IMR-90 (cell line): ENCODE results near the gene CAMK4. TPM values are rescaled to one million over a fixed set of nuclear protein-coding genes. Genes with fewer than 3 reads are reported as not detected.
"Not testable (repeated sequence)": the region's sequence is repeated elsewhere in the genome, so short reads cannot be mapped to it uniquely, and the experiment has no call there.

Experiments used
- ATAC-seq: fragments of 200-7000 bp; cut with Tn5 transposase; 2 replicates; pipeline ENCODE4 v1.9.1; 2020; ENCODE audit warnings: low read depth, mild to moderate bottlenecking, moderate library complexity
- BruUV-seq: library from RNA; stranded (reverse); fragments of 400-500 nt; replicated peaks from 2 replicates; lab custom pipeline; 2021; lab: Mats Ljungman, UMichigan
- CTCF ChIA-PET: fragments of 300-600 bp; formaldehyde crosslinking; extraction: SDS; loops from one replicate; lab custom pipeline; 2021; ENCODE audit warnings: antibody characterized with exemption; lab: Yijun Ruan, JAX
- POLR2A ChIA-PET: fragments of 300-600 bp; sonication (Branson Sonifier 250); formaldehyde crosslinking; loops from one replicate; lab custom pipeline; 2022; ENCODE audit warnings: antibody characterized with exemption; ENCODE audit not compliant: unreplicated experiment; lab: Charles Lee
- DNase-seq: peaks from one replicate; pipeline ENCODE4 v3.0.0; 2013
- H2AFZ ChIP-seq: replicated peaks from 2 replicates; pipeline ENCODE3; 2013; ENCODE audit warnings: low read length, mild to moderate bottlenecking; ENCODE audit not compliant: poor library complexity
- H2AK5ac ChIP-seq: 2 replicates; pipeline ENCODE4 v1.6.1; 2013; ENCODE audit warnings: low read depth, low read length, inconsistent platforms
- H2AK9ac ChIP-seq: replicated peaks from 2 replicates; pipeline ENCODE3; 2013; ENCODE audit warnings: mild to moderate bottlenecking, low read depth, low read length, moderate library complexity; ENCODE audit not compliant: poor library complexity
- H2BK120ac ChIP-seq: 2 replicates; pipeline ENCODE4 v1.6.1; 2013; ENCODE audit warnings: low read depth, low read length, inconsistent platforms
- H2BK15ac ChIP-seq: 3 replicates; pipeline ENCODE4 v1.6.1; 2013; ENCODE audit warnings: low read depth, low read length, inconsistent platforms
- H2BK20ac ChIP-seq: 2 replicates; pipeline ENCODE4 v1.6.1; 2013; ENCODE audit warnings: low read depth, mild to moderate bottlenecking, inconsistent platforms, low read length, moderate library complexity
- H2BK5ac ChIP-seq: 2 replicates; pipeline ENCODE4 v1.6.1; 2013; ENCODE audit warnings: mild to moderate bottlenecking, low read depth, low read length, inconsistent platforms; ENCODE audit not compliant: poor library complexity, severe bottlenecking
- H3K14ac ChIP-seq: replicated peaks from 2 replicates; pipeline ENCODE4 v1.6.1; 2013; ENCODE audit warnings: low read depth, low read length, inconsistent platforms
- H3K18ac ChIP-seq: 2 replicates; pipeline ENCODE4 v1.6.1; 2013; ENCODE audit warnings: low read depth, low read length, control low read depth
- H3K23ac ChIP-seq: 2 replicates; pipeline ENCODE4 v1.6.1; 2013; ENCODE audit warnings: low read depth, low read length, inconsistent platforms
- H3K27ac ChIP-seq: 2 replicates; pipeline ENCODE4 v1.5.1; 2013; ENCODE audit warnings: mild to moderate bottlenecking, control low read depth, low read length; ENCODE audit not compliant: insufficient read depth
- H3K27me3 ChIP-seq: 2 replicates; pipeline ENCODE4 v1.6.1; 2013; ENCODE audit warnings: low read length; ENCODE audit not compliant: control insufficient read depth, insufficient read depth
- H3K36me3 ChIP-seq: 2 replicates; pipeline ENCODE4 v1.6.1; 2013; ENCODE audit warnings: low read length, mixed read lengths; ENCODE audit not compliant: control insufficient read depth, insufficient read depth
- H3K4ac ChIP-seq: 2 replicates; pipeline ENCODE4 v1.6.1; 2013; ENCODE audit warnings: low read depth, low read length, inconsistent platforms
- H3K4me1 ChIP-seq: 2 replicates; pipeline ENCODE4 v1.6.1; 2013; ENCODE audit warnings: low read length, mixed read lengths; ENCODE audit not compliant: control insufficient read depth, insufficient read depth
- H3K4me2 ChIP-seq: 2 replicates; pipeline ENCODE4 v1.6.1; 2013; ENCODE audit warnings: low read depth, mild to moderate bottlenecking, control low read depth, low read length, moderate library complexity
- H3K4me3 ChIP-seq: 2 replicates; pipeline ENCODE4 v1.5.1; 2013; ENCODE audit warnings: low read depth, mild to moderate bottlenecking, control low read depth, low read length, moderate library complexity; ENCODE audit not compliant: insufficient read depth
- H3K56ac ChIP-seq: 2 replicates; pipeline ENCODE4 v1.6.1; 2013; ENCODE audit warnings: low read length, inconsistent platforms; ENCODE audit not compliant: insufficient read depth; ENCODE audit errors: extremely low read depth
- H3K79me1 ChIP-seq, 2 experiments: 2 replicates each; pipeline ENCODE4 v1.6.1; 2013; ENCODE audit warnings: low read length in 2 of 2, inconsistent platforms in 1 of 2, low read depth in 1 of 2
- H3K9ac ChIP-seq: 2 replicates; pipeline ENCODE4 v1.6.1; 2013; ENCODE audit warnings: low read depth, low read length, control low read depth
- H3K9me1 ChIP-seq: 2 replicates; pipeline ENCODE4 v1.6.1; 2013; ENCODE audit warnings: low read length, inconsistent platforms; ENCODE audit not compliant: insufficient read depth
- H3K9me3 ChIP-seq: 2 replicates; pipeline ENCODE4 v1.6.1; 2013; ENCODE audit warnings: low read length; ENCODE audit not compliant: control insufficient read depth, insufficient read depth
- H4K20me1 ChIP-seq: 2 replicates; pipeline ENCODE4 v1.6.1; 2013; ENCODE audit warnings: low read length, inconsistent platforms; ENCODE audit not compliant: insufficient read depth
- H4K5ac ChIP-seq: 2 replicates; pipeline ENCODE4 v1.6.1; 2013; ENCODE audit warnings: mild to moderate bottlenecking, low read depth, low read length, control low read depth
- H4K8ac ChIP-seq, 2 experiments: 2 replicates each; pipeline ENCODE4 v1.6.1; 2013; ENCODE audit warnings: low read depth in 2 of 2, low read length in 2 of 2, control low read depth in 1 of 2, inconsistent platforms in 1 of 2
- H4K91ac ChIP-seq: 2 replicates; pipeline ENCODE4 v1.6.1; 2013; ENCODE audit warnings: low read depth, low read length, inconsistent platforms; ENCODE audit not compliant: insufficient read depth
- WGBS, 2 experiments: methylation state at CpG; one replicate each; pipeline versions ENCODE4 v1.1.5 to v1.1.7; 2013; ENCODE audit warnings: missing lambda C conversion rate in 2 of 2; ENCODE audit not compliant: insufficient read length in 1 of 2; ENCODE audit errors: extremely low coverage in 2 of 2; 5-methylcytosine and 5-hydroxymethylcytosine counted together
- dilution Hi-C: fragments of 300-500 bp; cut with HindIII; formaldehyde crosslinking; loops from one replicate; pipeline ENCODE4 v1.14.3; 2018; ENCODE audit warnings: low sequenced_read_pairs; ENCODE audit not compliant: unreplicated experiment
- in situ Hi-C: fragments of 300-500 bp; cut with MboI; formaldehyde crosslinking; loops from 3 replicates; pipeline ENCODE4 v1.14.3; 2019; ENCODE audit warnings: low sequenced_read_pairs, inconsistent platforms, mixed read lengths
- intact Hi-C: fragments of 100-400 bp; cut with micrococcal nuclease; formaldehyde crosslinking; loops from 2 replicates; pipeline ENCODE4 v1.10.0; 2022
- polyA plus RNA-seq, 3 experiments: library from polyadenylated mRNA; depleted of rRNA; stranded (reverse); fragments of >200 nt; gene quantifications; 2 replicates each; pipeline ENCODE4 v1.2.3, GENCODE V29; 2012; ENCODE audit warnings: low replicate concordance in 1 of 3
- total RNA-seq: library from RNA; depleted of rRNA; stranded (reverse); fragments of >200 nt; gene quantifications from 2 replicates; pipeline ENCODE4 v1.2.3, GENCODE V29; 2012

CAMK4 gene
- total and polyA plus RNA-seq, 2 of the 4 experiments (the other 2 are of a cell fraction), result 3.7 to 4.8 TPM

- not testable (repeated sequence) for BruUV-seq
Observed at GRCh38 chr5:111302043-111302442, 77.9 kb downstream of the CAMK4 start.

More at GRCh38 chr5:111302043-111302442, 77.9 kb downstream of the CAMK4 start:
- H3K36me3 ChIP-seq, H3K79me1 ChIP-seq, H2AK5ac ChIP-seq, H3K56ac ChIP-seq, H3K23ac ChIP-seq, H4K20me1 ChIP-seq, H4K91ac ChIP-seq, DNase-seq, H3K9me3 ChIP-seq, H3K4ac ChIP-seq, H2AK9ac ChIP-seq, H2AFZ ChIP-seq, H3K4me1 ChIP-seq, H3K4me3 ChIP-seq, POLR2A ChIA-PET, intact Hi-C loops, H3K9me1 ChIP-seq, H3K27ac ChIP-seq, H4K8ac ChIP-seq, H3K18ac ChIP-seq, H3K27me3 ChIP-seq, H4K5ac ChIP-seq, ATAC-seq, H2BK5ac ChIP-seq, H2BK120ac ChIP-seq, dilution Hi-C loops, in situ Hi-C loops, H2BK15ac ChIP-seq, H3K9ac ChIP-seq, H3K14ac ChIP-seq, H2BK20ac ChIP-seq, CTCF ChIA-PET, H3K4me2 ChIP-seq: not testable (repeated sequence)
- WGBS, 2 experiments, result no CpG with 5 or more reads among the region's 15 CpGs
